ENCODE data around the gene C6orf62.

DNA sequence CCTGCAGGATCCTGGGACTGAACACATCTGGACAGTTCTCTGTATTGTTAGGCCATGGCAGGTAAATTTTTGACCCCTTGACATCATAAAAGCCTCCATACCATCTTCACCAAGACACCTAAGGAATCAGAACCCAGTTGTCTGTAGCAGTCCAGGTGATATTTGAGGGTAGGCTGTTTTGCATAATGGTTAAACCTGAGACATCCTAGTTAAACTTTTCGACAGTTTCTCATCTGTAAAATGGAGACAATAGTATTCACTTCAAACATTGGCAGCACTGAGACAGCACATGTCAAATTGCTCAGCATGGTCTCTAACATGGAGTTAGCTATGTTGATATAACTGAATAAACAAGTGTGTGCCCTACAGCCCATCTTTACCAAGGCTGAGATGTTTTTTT is 24.8 kb downstream of the C6orf62 start:
- TF ChIP-seq CTCF (IDR thresholded peaks at IDR 0.05) (no peak), POLR2A (IDR thresholded peaks at IDR 0.05) (no peak)

Measured in heart left ventricle (tissue), 13 donors.